Amygdala (tissue), 56 donors: Measurements from ENCODE around the gene PTPRZ1.

Experiments
- DNase-seq, 56 donors: peaks; one replicate each; lab custom pipeline; 2025; lab: John Stamatoyannopoulos, UW

Gene PTPRZ1

DNA sequence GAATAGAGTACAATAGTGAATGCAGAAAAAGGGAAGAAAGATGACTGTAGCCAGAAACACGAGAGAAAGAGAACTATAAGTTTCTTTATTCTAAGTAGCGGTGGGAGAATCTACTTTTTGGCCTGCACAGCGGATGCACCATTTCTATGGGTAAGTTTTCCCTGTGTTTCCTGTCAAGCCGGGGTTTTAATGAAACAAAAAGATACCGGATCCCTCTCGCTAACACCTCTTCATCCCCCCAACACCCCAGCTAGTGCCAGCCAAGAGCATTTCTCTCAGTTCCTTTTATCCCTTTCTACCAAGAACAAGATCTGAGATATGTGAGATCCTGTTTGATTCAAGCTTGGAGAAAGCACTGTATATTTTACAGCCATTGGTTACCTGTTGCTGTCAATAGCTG, 14.7 kb downstream of the PTPRZ1 start:
- DNase-seq: no peak

DNA sequence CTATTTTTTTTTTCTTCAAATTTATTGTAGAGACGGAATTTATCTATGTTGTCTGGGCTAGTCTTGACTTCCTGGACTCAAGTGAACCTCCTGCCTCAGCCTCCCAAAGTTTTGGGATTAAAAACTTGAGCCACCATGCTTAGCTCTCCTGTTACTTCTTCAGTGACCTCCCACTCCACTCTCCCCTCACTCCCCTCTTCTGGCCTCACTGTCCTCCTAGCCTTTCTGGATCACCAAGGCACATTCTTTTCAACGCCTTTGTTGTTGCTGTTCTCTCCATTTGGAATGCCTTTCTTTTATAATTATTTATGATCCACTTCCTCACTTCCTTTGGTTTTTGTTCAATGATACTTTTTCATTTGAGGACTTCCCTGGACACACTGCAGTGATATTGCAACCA, 17.9 kb downstream of the PTPRZ1 start:
- DNase-seq: no peak

DNA sequence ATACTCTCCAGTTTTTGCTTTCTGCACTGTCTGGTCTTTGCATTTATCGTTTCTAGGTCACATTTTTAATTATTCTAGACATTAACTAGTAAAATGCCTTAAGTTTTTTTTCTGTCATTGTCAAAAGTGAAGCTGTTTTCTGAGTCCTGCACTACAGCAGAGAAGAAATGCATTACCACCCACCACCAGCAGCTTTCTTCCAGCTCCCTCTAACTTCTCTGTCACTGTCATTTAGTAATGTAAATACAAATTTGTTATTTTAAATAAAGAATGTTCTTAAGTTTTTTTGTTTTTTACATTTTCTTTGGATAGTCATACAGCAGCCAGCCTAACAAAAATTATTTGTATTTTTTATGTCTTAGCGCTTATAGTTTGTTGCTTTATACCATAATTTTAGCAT, 18.8 kb downstream of the PTPRZ1 start:
- DNase-seq: no peak

- DNase-seq: no peak
Measured at GRCh38 chr7:121901026-121901425, 28.1 kb downstream of the PTPRZ1 start.

DNA sequence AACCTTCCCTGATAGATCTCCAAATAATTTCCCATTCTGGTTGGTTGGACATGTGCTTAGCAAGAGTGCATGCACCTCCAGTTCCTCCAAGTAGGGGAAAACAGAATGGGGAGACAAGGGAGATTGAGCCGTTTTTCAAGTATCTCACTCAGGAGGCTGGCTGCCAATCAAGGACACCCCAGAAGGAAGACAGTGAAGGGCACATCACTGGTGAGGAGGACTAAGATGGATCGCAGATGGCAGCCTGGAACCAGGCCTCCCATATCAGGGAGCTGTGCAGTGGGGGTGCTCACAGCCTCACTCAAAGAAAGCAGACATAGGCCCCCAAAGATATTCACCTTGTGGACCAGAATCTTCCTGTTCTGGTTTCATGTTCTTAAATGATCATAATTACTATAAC, 31.2 kb downstream of the PTPRZ1 start:
- DNase-seq: no peak

GRCh38 chr7:121908042-121908441, 35.1 kb downstream of the PTPRZ1 start:
- no peak for DNase-seq

GRCh38 chr7:121909716-121910345, 36.9 kb downstream of the PTPRZ1 start:
- DNase-seq: no peak

DNA sequence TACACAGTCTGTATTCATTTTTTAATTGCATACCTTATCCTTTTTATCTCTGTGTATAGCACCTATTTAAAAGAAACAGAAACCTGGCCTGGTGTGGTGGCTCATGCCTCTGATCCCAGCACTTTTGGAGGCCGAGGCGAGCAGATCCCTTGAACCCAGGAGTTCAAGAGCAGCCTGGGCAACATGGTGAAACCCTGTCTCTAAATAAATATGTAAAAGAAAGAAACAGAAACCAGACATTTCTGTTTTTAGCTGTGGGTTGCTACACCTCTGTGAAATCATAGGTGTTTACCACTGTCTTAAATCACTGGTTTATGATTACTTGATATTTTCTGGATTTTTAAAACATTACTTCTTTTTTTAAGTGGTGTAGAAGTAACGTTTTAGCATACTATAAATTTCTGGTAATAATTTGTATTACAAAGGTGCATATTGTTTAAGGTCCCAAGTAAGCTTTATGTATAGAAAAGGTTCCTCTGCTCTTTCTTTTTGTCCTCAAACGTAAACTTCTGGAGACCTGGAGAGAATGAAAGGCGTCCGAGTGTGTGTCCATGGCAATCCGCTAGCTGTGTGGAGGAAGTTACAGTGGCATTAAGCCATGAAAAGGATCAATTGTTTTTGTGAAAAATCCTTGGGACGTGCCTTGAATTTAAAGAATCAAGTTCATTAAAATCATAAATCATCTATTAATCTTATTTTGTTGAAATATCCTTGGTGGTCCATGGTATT, 41.1 kb downstream of the PTPRZ1 start:
- DNase-seq: peak in 1 of 56 donors; percentile 2

- DNase-seq: no peak
Measured at GRCh38 chr7:121914676-121915279, 41.8 kb downstream of the PTPRZ1 start.

DNA sequence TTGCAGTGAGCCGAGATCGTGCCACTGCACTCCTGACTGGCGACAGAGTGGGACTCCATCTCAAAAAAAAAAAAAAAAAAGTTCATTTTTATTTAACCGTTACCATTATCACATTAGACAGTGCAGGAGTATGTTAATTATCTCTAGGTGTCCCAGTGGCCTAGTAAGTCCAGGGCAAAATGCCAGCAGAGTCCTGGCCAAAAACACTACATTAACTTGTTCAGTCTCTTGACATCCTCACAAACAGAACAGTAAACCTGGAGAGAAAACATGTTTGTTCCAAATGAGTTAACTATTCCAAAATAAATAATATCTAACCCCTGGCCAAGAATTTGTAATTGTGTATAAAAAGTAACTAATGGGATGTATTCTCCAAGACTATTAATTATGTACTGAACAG, 43.2 kb downstream of the PTPRZ1 start:
- peak in 8 of 56 donors; percentile 3 to 22 (median 6) for DNase-seq

GRCh38 chr7:121919986-121920385, 47.0 kb downstream of the PTPRZ1 start:
- no peak for DNase-seq

GRCh38 chr7:121924269-121925186, 51.6 kb downstream of the PTPRZ1 start:
- no peak for DNase-seq

DNA sequence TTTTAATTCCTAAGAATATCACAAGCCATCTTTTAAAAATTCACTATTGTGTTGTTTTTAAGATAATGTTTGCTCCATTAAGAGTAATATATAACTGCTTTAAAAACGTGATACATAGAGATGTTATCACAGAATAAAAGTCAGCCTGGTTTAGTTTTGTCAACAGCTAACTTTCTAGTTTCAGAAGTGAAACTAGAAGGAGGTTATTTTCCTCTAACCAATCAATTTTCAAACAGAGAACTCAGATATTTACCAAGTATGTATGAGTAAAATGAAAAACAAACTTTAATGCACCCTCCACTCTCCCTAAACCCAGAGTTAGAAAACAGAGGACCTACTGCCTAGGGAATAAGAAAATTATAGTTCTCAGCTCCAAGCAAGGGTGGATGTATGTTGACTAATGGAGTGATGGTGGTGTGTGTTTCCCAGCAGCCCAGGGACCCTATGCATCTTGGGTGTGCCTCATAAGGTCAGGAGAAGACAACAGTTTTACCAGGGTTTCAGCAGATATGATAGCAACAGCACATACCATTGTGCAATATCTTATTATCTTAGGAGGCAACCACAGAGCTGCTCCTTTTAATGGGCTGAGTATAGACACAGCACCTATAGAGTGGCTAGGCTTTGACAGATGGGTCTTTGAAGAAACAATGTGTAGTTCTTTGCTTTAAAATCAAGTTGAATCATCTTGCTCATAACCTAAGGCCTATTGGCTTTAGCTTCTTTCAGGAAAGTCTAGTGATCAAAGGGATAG, 58.4 kb downstream of the PTPRZ1 start:
- DNase-seq: no peak

DNA sequence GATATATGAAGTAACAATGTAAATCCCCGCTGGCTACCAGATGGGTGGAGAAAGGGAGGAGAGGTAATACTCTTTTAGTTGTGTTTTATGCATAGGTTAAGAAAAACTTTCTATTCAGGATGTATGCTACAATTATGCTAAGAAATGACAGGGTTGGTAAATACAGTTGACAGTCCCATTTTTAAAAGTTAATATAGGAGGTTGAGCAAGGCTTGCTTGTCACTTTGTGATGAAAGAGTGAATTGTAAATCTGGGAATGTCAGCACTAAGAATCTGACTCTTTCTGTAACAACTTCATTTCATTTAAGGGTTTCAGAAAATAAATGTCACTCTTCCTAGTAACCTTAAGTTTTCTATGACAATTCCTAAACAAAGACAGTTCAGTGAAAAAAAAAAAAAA, 59.8 kb downstream of the PTPRZ1 start:
- no peak for DNase-seq

DNA sequence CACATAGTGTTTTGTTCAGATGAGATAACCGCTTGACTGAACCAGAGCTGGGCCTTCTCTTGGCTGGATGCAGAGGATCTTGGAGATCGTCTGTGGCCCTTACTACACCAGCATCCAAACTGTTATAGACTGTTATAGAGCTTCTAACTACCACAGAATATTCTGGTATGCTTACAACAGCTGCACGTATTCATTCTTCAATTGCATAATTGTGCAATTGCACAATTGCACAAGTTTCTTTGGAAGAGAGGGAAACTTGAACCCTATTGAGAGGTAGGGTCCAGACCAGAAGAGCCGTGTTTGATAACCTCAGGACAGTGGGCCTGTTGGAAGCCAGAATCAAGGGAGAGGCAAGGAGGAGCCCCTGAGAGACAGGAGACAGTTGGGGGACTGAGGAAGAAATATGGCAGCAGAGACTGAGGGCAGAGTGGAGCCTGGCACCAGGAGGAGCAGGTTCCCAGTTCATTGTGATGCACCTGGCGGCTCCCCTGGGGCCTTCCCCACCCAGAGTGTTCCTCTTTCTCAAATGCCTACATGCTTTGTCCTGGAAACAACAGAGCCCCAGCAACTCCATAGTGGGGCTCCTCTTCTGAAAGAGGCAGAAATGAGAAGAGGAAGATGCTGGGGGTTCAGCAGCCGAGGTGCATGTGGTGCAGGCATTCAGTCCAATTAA, 64.1 kb downstream of the PTPRZ1 start:
- no peak for DNase-seq

- no peak for DNase-seq
Measured at GRCh38 chr7:121938429-121938996, 65.6 kb downstream of the PTPRZ1 start.

DNA sequence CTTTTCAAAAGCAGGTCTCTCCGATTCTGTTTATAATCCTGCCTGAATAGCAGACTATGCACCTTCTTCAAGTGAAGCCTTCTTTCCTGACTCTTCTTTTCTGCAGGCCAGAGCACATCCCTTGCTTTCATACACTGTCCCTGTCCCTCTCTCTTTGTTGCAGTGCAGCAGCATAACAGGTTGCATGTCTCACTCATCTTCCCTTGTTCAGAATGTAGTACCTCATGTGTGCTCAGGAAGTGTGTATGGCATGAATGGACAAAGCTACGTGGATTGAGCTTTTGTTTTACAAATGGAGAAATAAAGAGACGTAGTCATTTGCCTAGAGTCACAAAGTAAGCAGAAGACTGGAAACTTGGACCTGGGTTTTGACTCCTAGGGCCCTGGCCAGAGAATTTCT, 68.0 kb downstream of the PTPRZ1 start:
- no peak for DNase-seq

DNA sequence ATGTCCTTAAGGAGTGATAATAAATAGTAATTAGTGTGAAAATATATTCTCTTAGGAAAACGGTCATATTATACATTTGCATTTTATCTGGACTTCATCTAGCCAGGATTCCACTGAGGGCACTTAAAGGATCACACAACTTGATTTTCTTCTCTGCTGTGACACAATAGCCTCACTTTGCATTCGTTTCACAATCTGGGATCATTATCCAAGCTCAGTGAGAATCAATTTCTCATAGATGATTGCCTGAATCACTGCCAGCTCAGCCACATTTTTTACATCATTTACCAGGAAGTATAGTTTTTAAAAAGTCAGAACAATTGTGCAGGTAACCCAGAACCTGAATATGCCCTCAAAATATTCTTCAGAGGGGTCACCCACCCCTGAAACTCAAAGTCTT, 68.9 kb downstream of the PTPRZ1 start:
- DNase-seq: no peak

DNA sequence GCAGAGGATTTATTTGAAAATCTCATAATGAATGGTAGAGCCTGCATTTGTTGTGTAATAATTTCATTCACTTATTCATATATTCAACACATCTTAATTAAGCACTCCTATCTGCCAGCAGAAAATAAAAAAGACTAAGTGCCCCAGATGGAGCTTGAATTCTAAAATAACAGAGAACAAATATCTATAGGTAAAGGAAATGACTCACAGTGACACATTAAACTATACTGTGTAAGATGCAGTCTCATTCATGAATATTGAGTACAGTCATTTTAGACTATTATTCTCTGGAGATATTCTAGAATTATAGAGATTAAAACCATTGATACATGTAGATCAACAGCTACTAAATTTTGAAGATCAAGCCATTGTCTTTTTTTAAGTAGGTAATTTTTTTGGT, 72.1 kb downstream of the PTPRZ1 start:
- no peak for DNase-seq
